HuH-7.5 (cell line): ENCODE results near the gene PHF13.
"Not testable (repeated sequence)": the region's sequence is repeated elsewhere in the genome, so short reads cannot be mapped to it uniquely, and the experiment has no call there.

Experiments
- DNase-seq: peaks from one replicate; pipeline ENCODE4 v3.0.0; 2011; ENCODE audit warnings: low spot score

PHF13 gene

GRCh38 chr1:6587261-6588005, 26.1 kb upstream of the PHF13 start:
- no peak for DNase-seq

- DNase-seq, result no peak
Measured at GRCh38 chr1:6588128-6588892, 25.2 kb upstream of the PHF13 start.

- DNase-seq, result no peak
Measured at GRCh38 chr1:6588893-6589520, 24.5 kb upstream of the PHF13 start.

DNA sequence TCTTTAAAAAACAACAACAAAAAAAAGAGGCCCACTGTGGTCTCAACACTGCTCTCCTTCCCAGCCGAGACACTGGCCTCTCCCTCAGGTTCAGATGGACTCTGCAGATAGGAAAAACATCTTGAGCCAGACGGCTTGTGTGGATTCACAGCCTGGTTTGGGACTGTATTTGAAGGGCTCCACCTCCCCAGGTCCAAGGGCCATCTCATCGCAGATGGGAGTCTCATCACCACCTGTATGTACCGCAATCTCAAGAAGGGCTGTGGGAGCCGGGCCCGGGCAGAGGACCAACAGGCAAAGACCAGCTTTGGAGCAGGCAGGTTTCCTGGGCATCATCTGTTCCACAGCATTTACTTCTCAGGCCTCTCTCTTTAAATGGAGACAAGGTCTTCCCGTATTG, 23.5 kb upstream of the PHF13 start:
- no peak for DNase-seq

- no peak for DNase-seq
Measured at GRCh38 chr1:6591222-6591621, 22.3 kb upstream of the PHF13 start.

- no peak for DNase-seq
Measured at GRCh38 chr1:6591644-6592043, 21.9 kb upstream of the PHF13 start.

GRCh38 chr1:6592441-6592840, 21.1 kb upstream of the PHF13 start:
- DNase-seq, result no peak

DNA sequence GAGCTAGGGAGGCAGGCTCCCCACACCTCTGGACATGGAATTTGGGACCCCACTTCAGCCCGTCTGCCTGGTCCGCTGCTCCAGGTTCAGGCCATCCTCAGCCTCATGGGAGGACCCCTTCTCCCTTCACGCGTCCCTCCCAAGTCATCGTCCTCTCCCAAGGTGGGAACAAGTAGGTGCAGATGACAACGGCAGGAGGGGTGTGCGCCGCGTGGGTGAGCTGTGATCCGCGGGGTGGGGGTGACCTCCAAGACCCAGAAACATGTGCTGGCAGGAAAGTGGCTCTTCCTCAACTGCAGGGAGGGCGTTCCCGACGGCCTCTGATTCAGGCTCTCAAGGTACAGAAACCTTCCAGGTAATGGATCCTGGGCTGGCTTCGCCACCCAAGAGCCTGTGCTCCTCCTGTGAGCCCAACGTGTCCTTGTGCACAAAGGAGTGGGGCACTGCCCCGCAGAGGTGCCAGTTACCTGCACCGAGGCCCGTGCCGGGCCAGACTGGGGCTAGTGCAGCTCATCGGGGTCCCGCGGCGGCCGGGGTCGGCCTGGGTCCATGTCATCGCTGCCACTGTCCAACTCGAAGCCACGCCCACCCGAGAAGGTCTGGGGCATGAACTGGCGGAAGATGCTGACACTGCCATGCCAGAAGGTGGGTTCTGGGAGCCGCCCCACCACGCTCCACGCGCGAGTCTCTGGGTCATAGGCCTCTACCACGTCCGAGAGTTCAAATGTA, 20.5 kb upstream of the PHF13 start:
- no peak for DNase-seq

DNA sequence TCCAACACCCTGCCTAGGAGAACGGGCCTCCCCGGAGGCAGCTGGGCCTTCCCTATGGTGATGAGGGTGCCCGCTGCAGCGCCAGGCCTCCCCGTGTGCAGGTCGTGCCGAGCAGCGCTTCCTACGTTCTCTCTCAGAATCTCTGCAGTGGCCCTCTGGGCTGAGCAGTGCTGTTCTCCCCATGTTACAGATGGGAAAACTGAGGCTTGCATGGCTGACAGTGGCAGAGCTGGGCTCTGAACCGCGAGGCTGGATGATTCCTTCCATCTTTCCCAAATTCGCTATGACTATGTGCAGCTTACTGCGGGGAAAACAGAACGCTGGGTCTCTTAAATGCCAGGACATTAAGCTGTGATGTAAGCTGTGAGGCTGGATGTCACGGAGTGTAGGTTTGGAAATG, 19.7 kb upstream of the PHF13 start:
- DNase-seq, result no peak

DNA sequence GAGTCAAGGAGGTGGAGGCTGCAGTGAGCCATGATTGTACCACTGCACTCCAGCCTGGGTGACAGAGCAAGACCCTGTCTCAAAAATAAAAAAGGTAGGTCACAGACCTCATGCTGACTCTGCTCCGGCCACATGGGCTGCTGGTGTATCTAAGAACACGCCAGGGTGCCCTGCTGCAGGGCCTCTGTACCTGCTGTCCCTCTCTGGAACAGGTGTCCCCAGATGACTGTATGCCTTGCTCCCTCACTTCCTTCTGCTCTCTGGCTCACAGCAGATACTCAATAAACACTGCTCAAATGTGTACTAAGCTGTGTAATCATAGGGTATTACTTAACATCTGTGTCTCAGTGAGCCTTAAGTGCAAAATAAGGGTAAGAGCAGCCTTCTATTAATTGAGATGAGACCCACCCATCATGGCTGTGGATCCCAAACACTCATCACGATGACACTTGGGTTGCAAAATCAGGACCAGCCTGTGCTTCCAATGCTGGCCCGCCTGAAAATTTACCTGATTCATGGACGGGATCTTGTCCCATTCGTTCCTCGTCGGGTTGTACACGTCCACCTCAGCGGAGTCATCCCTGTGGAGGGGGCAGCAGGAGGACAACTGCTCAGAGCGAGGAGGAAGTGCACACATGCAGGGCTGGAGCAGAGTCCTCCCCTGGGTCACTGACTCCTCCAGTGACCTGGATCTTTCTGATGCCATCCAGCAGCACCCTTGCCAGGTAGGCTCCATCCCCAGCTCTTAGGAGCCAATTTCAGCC, 18.4 kb upstream of the PHF13 start:
- no peak for DNase-seq

DNA sequence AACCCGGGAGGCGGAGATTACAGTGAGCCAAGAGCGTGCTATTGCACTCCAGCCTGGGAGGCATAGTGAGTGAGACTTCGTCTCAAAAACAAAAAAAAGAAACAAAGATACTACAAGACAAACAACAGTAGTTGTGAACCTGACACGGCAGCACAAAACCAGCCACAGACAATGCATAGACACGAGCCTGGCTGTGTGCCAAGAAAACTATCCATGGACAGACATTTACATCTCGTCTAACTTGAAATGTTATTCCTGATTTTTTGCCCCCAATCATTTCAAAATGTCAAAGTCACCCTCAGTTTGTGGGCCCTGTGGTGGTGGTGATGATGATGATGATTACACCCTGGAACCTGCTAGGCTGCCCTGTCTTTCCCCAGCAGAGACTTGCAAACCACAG, 17.2 kb upstream of the PHF13 start:
- no peak for DNase-seq

DNA sequence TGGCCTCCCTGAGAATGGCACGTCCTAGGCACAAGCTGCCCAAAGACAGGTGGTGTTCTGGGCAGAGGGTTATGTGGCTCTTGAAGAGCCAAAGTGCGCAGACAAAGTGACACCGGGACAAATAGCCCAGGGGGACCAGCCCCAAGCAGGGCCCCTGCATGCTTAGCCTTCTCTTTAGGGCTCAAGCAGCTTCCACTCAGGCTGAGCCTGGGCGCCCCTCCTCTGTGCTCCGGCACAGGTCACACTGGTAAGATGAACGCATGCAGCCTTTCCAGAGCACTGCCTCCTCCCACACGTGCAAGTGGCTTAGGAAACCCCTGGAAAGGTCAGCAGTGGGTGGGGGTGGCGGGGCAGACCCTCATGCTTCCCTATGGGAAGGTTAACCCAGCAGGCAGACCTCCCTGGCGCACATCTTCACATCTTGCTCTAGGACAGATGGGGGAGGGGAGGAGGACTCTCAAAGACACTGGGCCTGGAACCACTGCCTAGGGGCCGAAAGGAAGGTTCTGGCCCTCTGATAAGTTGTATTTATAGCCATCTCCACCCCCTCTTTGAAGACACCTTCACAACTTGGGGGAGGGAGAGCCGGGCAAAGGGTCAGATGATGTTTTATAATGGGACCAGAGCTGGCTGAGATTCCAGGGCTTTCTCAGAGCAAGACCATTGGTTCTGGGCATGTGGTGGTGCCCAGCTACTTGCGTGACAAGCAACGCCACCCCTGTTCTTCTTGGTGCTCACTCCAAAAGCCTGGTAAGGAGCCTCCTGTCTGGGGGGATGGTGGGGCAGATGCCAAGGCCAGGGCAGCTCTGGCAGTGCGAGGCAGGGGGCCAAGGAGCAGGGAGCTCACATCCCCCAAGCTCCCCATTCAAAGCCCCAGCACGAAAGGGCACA, 16.4 kb upstream of the PHF13 start:
- no peak for DNase-seq

GRCh38 chr1:6597777-6598131, 15.8 kb upstream of the PHF13 start:
- no peak for DNase-seq

DNA sequence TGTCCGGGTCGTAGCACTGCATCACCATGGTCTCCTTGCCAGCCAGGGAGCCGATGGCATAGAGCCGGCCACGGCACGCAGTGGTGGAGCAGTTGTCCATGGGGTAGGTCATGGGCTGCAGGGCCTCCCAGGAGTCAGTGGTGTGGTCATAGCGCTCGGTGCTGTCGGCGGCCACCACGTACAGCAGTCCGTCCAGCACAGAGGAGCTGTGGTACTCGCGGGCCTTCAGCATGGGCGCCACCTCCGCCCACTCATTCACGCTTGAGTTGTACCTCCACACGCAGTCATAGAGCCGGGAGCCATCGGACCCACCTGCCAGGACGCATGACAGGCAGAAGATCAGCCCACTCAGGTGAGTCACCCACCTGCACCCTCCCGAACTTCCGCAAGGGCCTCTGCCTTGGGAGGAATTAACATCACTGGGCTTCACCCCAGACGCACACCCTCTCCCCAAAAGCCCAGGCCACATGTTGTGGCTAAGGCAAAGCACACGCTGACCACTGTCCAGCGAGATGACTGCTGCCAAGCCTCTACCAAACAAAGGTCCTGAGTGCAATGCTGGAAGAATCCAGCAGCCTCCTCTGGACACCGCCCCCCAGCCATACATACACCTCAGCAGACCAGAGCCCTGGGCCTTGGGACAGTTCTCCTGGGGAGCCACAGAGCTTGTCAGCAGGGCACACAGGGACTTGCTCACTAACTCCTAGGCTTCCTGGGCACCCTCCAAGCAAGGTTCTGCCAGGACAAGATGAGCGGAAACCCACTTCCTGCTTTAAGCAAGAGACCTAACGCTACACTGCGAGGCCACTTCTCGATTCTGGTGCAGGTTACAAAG, 14.2 kb upstream of the PHF13 start:
- DNase-seq, result no peak

DNA sequence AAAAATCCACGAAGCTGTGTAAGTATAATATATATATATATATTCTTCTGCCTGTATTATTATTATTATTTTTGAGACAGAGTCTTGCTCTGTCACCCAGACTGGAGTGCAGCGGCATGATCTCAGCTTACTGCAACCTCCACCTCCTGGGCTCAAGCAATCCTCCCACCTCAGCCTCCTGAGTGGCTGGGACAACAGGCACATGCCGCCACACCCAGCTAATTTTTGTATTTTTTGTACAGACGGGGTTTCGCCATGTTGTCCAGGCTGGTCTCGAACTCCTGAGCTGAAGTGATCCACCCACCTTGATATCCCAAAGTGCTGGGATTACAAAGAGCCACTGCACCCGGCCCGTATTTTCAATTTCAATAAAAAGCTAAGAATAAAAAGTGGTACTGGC, 13.5 kb upstream of the PHF13 start:
- not testable (repeated sequence) for DNase-seq

DNA sequence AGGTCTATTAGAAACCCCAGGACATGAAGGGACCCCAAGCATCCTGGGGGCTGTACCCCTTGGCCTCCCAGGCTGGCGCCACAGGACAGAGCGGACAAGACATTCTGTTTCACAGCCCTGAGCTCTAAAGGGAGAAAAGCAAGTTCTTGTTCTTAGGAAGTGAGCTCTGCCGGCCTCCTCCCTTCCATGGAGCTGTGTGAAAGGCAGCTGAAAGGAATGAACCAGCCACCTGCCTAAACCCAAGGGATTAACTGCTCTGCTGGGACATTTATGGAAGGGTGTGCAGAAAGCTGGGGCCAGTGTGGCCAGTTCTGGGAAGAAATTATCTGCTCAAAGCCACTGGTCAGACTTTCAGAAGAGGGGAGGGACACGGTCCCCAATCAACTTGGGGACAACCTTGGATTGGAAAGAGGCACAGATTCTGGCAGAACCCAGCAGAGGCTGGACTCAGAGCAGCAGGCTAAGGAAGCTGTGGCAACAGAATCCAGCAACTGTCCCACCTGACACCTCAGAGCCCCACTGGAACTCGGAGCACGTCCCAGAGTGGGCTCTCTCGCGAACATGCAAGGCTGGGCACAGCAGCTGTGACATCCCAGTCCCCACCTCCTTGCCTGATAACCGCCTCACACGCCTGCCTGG, 13.0 kb upstream of the PHF13 start:
- no peak for DNase-seq

- peak; percentile 65 for DNase-seq
Measured at GRCh38 chr1:6601049-6601922, 12.2 kb upstream of the PHF13 start.

GRCh38 chr1:6601923-6602668, 11.4 kb upstream of the PHF13 start:
- DNase-seq, result no peak
